Esophagus squamous epithelium (tissue), 4 donors: ENCODE data around the gene AP1G2.

Source experiments
- CTCF ChIP-seq, 6 experiments: fragments of 450-650 bp in 4 of 6; fragments of 200-600 bp in 2 of 6; sonication (generic) in 2 of 6; IDR thresholded peaks; one replicate each; pipeline ENCODE4 v1.5.1; 2016 to 2019; ENCODE audit warnings: antibody characterized with exemption in 6 of 6, mild to moderate bottlenecking in 4 of 6, moderate library complexity in 4 of 6
- POLR2A ChIP-seq, 4 donors: fragments of 450-650 bp; IDR thresholded peaks; one replicate each; pipeline ENCODE4 v1.6.1; 2017; ENCODE audit warnings: antibody characterized with exemption in 4 of 4, mild to moderate bottlenecking in 4 of 4, moderate library complexity in 3 of 4

- TF ChIP-seq CTCF (IDR thresholded peaks at IDR 0.05) (no peak), POLR2A (IDR thresholded peaks at IDR 0.05) (no peak)
Observed at GRCh38 chr14:23612802-23613201, 45.2 kb upstream of the AP1G2 start.
